ENCODE results near the gene ELMOD3. TPM values are rescaled to one million over a fixed set of nuclear protein-coding genes. Genes with fewer than 3 reads are reported as not detected.

The ELMOD3 gene
- polyA plus RNA-seq, 3 donors: 6.1 to 53.3 (median 7.2) TPM

- Histone ChIP-seq H3K27ac (ENCODE audit: low read depth in 1 of 2, low read length in 2 of 2) (peak overlapping the region; percentile 55 to 98), H2AFZ (ENCODE audit: insufficient read depth, low read depth, low read length, poor library complexity, severe bottlenecking) (no peak overlapping the region), H3K27me3 (ENCODE audit: control insufficient read depth in 2 of 2, insufficient read depth in 2 of 2, low read length in 2 of 2) (no peaks in the 10 kb centered on the region), H3K36me3 (replicated peaks in 1 of 2; ENCODE audit: control insufficient read depth in 1 of 2, insufficient read depth in 2 of 2, low read length in 2 of 2) (peaks cover 42 to 45% of the 10 kb centered on the region in 2 donors), H3K9me3 (replicated peaks in 1 of 2; ENCODE audit: control insufficient read depth in 1 of 2, insufficient read depth in 1 of 2, low read length in 2 of 2) (no peaks in the 10 kb centered on the region), H3K9ac (ENCODE audit: insufficient read depth, low read length, poor library complexity, severe bottlenecking) (peak overlapping the region; percentile 91), H3K4me3 (replicated peaks in 1 of 3; ENCODE audit: low read depth in 2 of 3, low read length in 3 of 3) (peak overlapping the region; percentile 52 to 97 (median 72)), H4K20me1 (ENCODE audit: insufficient read depth, low read length) (peaks cover 60% of the 10 kb centered on the region), H3K79me2 (ENCODE audit: insufficient read depth, low read length) (peaks cover 84% of the 10 kb centered on the region), H3K4me1 (ENCODE audit: control insufficient read depth in 1 of 2, insufficient read depth in 2 of 2, low read length in 2 of 2) (peaks cover 67 to 78% of the 10 kb centered on the region in 2 donors), H3K4me2 (replicated peaks; ENCODE audit: extremely low read depth, low read length, poor library complexity, severe bottlenecking) (peak overlapping the region; percentile 94)
- no peak for DNase-seq
- WGBS (ENCODE audit: insufficient coverage): 61% methylated on average over 4 of the region's 9 CpGs
- Mint-ChIP-seq H3K4me1 (peaks cover 71% of the 10 kb centered on the region), H3K36me3 (peaks cover 46 to 52% of the 10 kb centered on the region in 2 donors), H3K4me3 (peak overlapping the region; percentile 98 to 100), H3K27me3 (ENCODE audit: low read depth in 3 of 3) (no peaks in the 10 kb centered on the region), H3K27ac (peak overlapping the region; percentile 87 to 100 (median 100)), H3K9me3 (no peaks in the 10 kb centered on the region)
- intact Hi-C loops (cut with micrococcal nuclease): loop anchor here in 1 of 2 donors (10.0 kb wide), 1 partner anchor 79 kb away; no protein-coding TSS in a partner anchor
- TF ChIP-seq, protein P1, sequence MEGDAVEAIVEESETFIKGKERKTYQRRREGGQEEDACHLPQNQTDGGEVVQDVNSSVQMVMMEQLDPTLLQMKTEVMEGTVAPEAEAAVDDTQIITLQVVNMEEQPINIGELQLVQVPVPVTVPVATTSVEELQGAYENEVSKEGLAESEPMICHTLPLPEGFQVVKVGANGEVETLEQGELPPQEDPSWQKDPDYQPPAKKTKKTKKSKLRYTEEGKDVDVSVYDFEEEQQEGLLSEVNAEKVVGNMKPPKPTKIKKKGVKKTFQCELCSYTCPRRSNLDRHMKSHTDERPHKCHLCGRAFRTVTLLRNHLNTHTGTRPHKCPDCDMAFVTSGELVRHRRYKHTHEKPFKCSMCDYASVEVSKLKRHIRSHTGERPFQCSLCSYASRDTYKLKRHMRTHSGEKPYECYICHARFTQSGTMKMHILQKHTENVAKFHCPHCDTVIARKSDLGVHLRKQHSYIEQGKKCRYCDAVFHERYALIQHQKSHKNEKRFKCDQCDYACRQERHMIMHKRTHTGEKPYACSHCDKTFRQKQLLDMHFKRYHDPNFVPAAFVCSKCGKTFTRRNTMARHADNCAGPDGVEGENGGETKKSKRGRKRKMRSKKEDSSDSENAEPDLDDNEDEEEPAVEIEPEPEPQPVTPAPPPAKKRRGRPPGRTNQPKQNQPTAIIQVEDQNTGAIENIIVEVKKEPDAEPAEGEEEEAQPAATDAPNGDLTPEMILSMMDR (IDR thresholded peaks at IDR 0.05): no peak
Observed at GRCh38 chr2:85325466-85325811, 29.1 kb upstream of the ELMOD3 start.

GRCh38 chr2:85326406-85327159, 28.0 kb upstream of the ELMOD3 start:
- Histone ChIP-seq H3K27me3 (ENCODE audit: control insufficient read depth in 2 of 2, insufficient read depth in 2 of 2, low read length in 2 of 2) (no peaks in the 10 kb centered on the region), H3K4me3 (replicated peaks in 1 of 3; ENCODE audit: low read depth in 2 of 3, low read length in 3 of 3) (peak overlapping the region; percentile 52 to 97 (median 72)), H3K36me3 (replicated peaks in 1 of 2; ENCODE audit: control insufficient read depth in 1 of 2, insufficient read depth in 2 of 2, low read length in 2 of 2) (peaks cover 31 to 33% of the 10 kb centered on the region in 2 donors), H4K20me1 (ENCODE audit: insufficient read depth, low read length) (peaks cover 49% of the 10 kb centered on the region), H2AFZ (ENCODE audit: insufficient read depth, low read depth, low read length, poor library complexity, severe bottlenecking) (peak overlapping the region; percentile 60), H3K27ac (ENCODE audit: low read depth in 1 of 2, low read length in 2 of 2) (peak overlapping the region; percentile 98 to 99), H3K4me1 (ENCODE audit: control insufficient read depth in 1 of 2, insufficient read depth in 2 of 2, low read length in 2 of 2) (peaks cover 57 to 67% of the 10 kb centered on the region in 2 donors), H3K9ac (ENCODE audit: insufficient read depth, low read length, poor library complexity, severe bottlenecking) (peak overlapping the region; percentile 91), H3K4me2 (replicated peaks; ENCODE audit: extremely low read depth, low read length, poor library complexity, severe bottlenecking) (peak overlapping the region; percentile 94), H3K9me3 (replicated peaks in 1 of 2; ENCODE audit: control insufficient read depth in 1 of 2, insufficient read depth in 1 of 2, low read length in 2 of 2) (no peaks in the 10 kb centered on the region), H3K79me2 (ENCODE audit: insufficient read depth, low read length) (peaks cover 73% of the 10 kb centered on the region)
- Mint-ChIP-seq H3K9me3 (no peaks in the 10 kb centered on the region), H3K36me3 (peaks cover 35 to 41% of the 10 kb centered on the region in 2 donors), H3K27me3 (ENCODE audit: low read depth in 3 of 3) (peaks cover 0 to 2% (median 0%) of the 10 kb centered on the region in 3 donors), H3K27ac (peak overlapping the region; percentile 97 to 100 (median 100)), H3K4me3 (peak overlapping the region; percentile 98 to 100), H3K4me1 (peaks cover 60% of the 10 kb centered on the region)
- peak; percentile 71 to 85 (median 78) for DNase-seq
- TF ChIP-seq, protein P1 (IDR thresholded peaks at IDR 0.05): no peak
- intact Hi-C loops (cut with micrococcal nuclease): loop anchor here in 1 of 2 donors (2.0 to 10.0 kb wide), 2 partner anchors 28 to 78 kb away; partner anchors contain the start of genes ELMOD3 and RETSAT
- 12% methylated on average over 26 of the region's 32 CpGs for WGBS (ENCODE audit: insufficient coverage)
